Naive thymus-derived CD4-positive, alpha-beta T cell (primary cell): ENCODE data around the gene ADGRB3. TPM values are rescaled to one million over a fixed set of nuclear protein-coding genes. Genes with fewer than 3 reads are reported as not detected.
"Not testable (repeated sequence)": the region's sequence is repeated elsewhere in the genome, so short reads cannot be mapped to it uniquely, and the experiment has no call there.

Experiments
- ATAC-seq: fragments of 150-1000 bp; cut with Tn5 transposase; 2 replicates; pipeline ENCODE4 v1.10.0; 2021; ENCODE audit warnings: mild to moderate bottlenecking, moderate library complexity
- CTCF ChIA-PET: fragments of 350-600 bp; sonication (Branson Sonifier 250); formaldehyde crosslinking; loops from one replicate; lab custom pipeline; 2021; ENCODE audit warnings: antibody characterized with exemption; lab: Charles Lee
- POLR2A ChIA-PET: fragments of 350-600 bp; sonication (Branson Sonifier 250); formaldehyde crosslinking; loops from one replicate; lab custom pipeline; 2021; ENCODE audit warnings: antibody characterized with exemption, inconsistent platforms; lab: Charles Lee
- DNase-seq, 9 donors: peaks; one replicate each; pipeline versions ENCODE4 v3.0.0 to v3.0.0-alpha.2; 2020 to 2022; ENCODE audit warnings: mixed read lengths in 1 of 9
- H3K27ac ChIP-seq: one replicate; pipeline ENCODE4 v1.7.0; 2013; ENCODE audit warnings: mild to moderate bottlenecking, low read depth, low read length, moderate library complexity
- H3K27me3 ChIP-seq, 2 donors: one replicate each; pipeline ENCODE4 v1.7.0; 2013; ENCODE audit warnings: low read length in 2 of 2, mild to moderate bottlenecking in 2 of 2, moderate library complexity in 2 of 2; ENCODE audit not compliant: control insufficient read depth in 2 of 2, insufficient read depth in 2 of 2
- H3K36me3 ChIP-seq, 3 experiments: 1 replicate in 2 of 3; 2 replicates in 1 of 3; pipeline ENCODE4 v1.7.0; 2013; ENCODE audit warnings: low read length in 3 of 3, mild to moderate bottlenecking in 3 of 3, moderate library complexity in 1 of 3; ENCODE audit not compliant: insufficient read depth in 3 of 3, control insufficient read depth in 2 of 3
- H3K4me1 ChIP-seq, 2 donors: one replicate each; pipeline ENCODE4 v1.7.0; 2013; ENCODE audit warnings: low read length in 2 of 2, mild to moderate bottlenecking in 2 of 2, moderate library complexity in 1 of 2; ENCODE audit not compliant: control insufficient read depth in 2 of 2, insufficient read depth in 2 of 2
- H3K4me3 ChIP-seq: 2 replicates; pipeline ENCODE4 v1.7.0; 2013; ENCODE audit warnings: mild to moderate bottlenecking, low read length
- H3K9me3 ChIP-seq, 3 experiments: 1 replicate in 2 of 3; 2 replicates in 1 of 3; pipeline ENCODE4 v1.7.0; 2013; ENCODE audit warnings: low read length in 3 of 3; ENCODE audit not compliant: control insufficient read depth in 2 of 3
- H3K27ac Mint-ChIP-seq, 9 donors: one replicate each; pipeline ENCODE4 v1.8.0; 2020 to 2022; ENCODE audit warnings: mixed read lengths in 9 of 9, mild to moderate bottlenecking in 8 of 9, moderate library complexity in 5 of 9, inconsistent platforms in 2 of 9
- H3K27me3 Mint-ChIP-seq, 5 donors: one replicate each; pipeline ENCODE4 v1.8.0; 2021 to 2022; ENCODE audit warnings: mixed read lengths in 5 of 5, mild to moderate bottlenecking in 1 of 5
- H3K36me3 Mint-ChIP-seq, 5 donors: one replicate each; pipeline ENCODE4 v1.8.0; 2020 to 2022; ENCODE audit warnings: mixed read lengths in 5 of 5, mild to moderate bottlenecking in 3 of 5, inconsistent platforms in 1 of 5
- H3K4me1 Mint-ChIP-seq, 7 donors: one replicate each; pipeline ENCODE4 v1.8.0; 2020 to 2022; ENCODE audit warnings: mixed read lengths in 7 of 7, mild to moderate bottlenecking in 3 of 7, inconsistent platforms in 1 of 7
- H3K4me3 Mint-ChIP-seq, 10 donors: one replicate each; pipeline ENCODE4 v1.8.0; 2020 to 2022; ENCODE audit warnings: mild to moderate bottlenecking in 10 of 10, mixed read lengths in 10 of 10, moderate library complexity in 6 of 10, inconsistent platforms in 2 of 10
- H3K9me3 Mint-ChIP-seq, 11 donors: one replicate each; pipeline ENCODE4 v1.8.0; 2020 to 2022; ENCODE audit warnings: mixed read lengths in 11 of 11, mild to moderate bottlenecking in 4 of 11, inconsistent platforms in 1 of 11, moderate library complexity in 1 of 11
- intact Hi-C, 2 donors: fragments of 100-400 bp; cut with micrococcal nuclease; formaldehyde crosslinking; loops; one replicate each; pipeline ENCODE4 v1.15.1; 2023
- polyA plus RNA-seq, 2 donors: library from polyadenylated mRNA; unstranded; fragments of 300-500 nt; fragmentation: Illumina TruSeq; gene quantifications; one replicate each; pipeline ENCODE4 v1.2.3, GENCODE V29; 2021
- total RNA-seq, 6 experiments: library from RNA in 5 of 6; stranded (reverse) in 5 of 6; gene quantifications; 1 replicate in 5 of 6; 2 replicates in 1 of 6; pipeline ENCODE4 v1.2.3 and lab custom pipeline; 2021 to 2026

Gene ADGRB3
- total and polyA plus RNA-seq, 7 experiments from 2014 or later: not detected

DNA sequence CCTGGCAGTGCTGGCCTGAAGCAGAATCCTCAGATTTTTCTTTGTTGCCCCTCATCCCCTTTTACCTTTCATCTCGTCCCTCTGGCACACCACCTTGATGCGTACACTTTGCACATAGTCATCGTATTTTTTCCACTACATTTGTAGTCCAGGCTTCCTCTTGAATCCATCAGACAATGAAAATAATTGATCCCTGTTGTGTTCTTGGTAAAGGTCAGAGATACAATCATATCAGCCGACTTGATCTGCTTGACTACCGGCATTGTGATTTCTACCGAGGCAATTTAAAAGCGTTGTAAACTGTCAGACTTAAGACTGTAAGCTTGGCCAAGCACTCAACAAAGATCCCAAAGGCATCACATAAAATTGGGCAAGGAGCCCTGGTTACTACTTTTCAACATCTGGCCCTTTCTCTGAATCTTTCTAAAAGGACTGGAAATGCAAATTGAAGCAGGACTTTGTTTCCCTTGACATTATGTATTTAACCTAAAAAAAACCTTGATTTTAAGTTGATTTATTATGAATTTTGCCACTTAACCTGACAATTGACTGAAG lies 649.2 kb downstream of the ADGRB3 start:
- H3K27ac Mint-ChIP-seq: no peak overlapping the region
- H3K27ac ChIP-seq: no peak overlapping the region
- no peaks in the 10 kb centered on the region for H3K36me3 Mint-ChIP-seq
- H3K36me3 ChIP-seq: no peaks in the 10 kb centered on the region
- no peaks in the 10 kb centered on the region for H3K27me3 Mint-ChIP-seq
- DNase-seq (no peak), ATAC-seq (no peak)
- no peak overlapping the region for H3K4me3 ChIP-seq
- no peaks in the 10 kb centered on the region for H3K9me3 ChIP-seq
- H3K9me3 Mint-ChIP-seq: peaks cover 0 to 7% (median 0%) of the 10 kb centered on the region in 11 donors
- POLR2A ChIA-PET: no interaction called here
- no peak overlapping the region for H3K4me3 Mint-ChIP-seq
- intact Hi-C loops: no loop called here
- CTCF ChIA-PET: no interaction called here
- no peaks in the 10 kb centered on the region for H3K27me3 ChIP-seq
- H3K4me1 ChIP-seq: no peaks in the 10 kb centered on the region
- no peaks in the 10 kb centered on the region for H3K4me1 Mint-ChIP-seq

- H3K9me3 Mint-ChIP-seq: peaks cover 0 to 7% (median 0%) of the 10 kb centered on the region in 11 donors
- intact Hi-C loops: no loop called here
- ATAC-seq (no peak), DNase-seq (no peak)
- ChIA-PET CTCF (no interaction called here), POLR2A (no interaction called here)
- H3K9me3 ChIP-seq: no peaks in the 10 kb centered on the region
- no peaks in the 10 kb centered on the region for H3K36me3 ChIP-seq
- no peak overlapping the region for H3K4me3 Mint-ChIP-seq
- no peaks in the 10 kb centered on the region for H3K4me1 Mint-ChIP-seq
- H3K36me3 Mint-ChIP-seq: no peaks in the 10 kb centered on the region
- H3K27ac Mint-ChIP-seq: no peak overlapping the region
- H3K4me3 ChIP-seq: no peak overlapping the region
- H3K4me1 ChIP-seq: no peaks in the 10 kb centered on the region
- no peak overlapping the region for H3K27ac ChIP-seq
- no peaks in the 10 kb centered on the region for H3K27me3 ChIP-seq
- no peaks in the 10 kb centered on the region for H3K27me3 Mint-ChIP-seq
Measured at GRCh38 chr6:69285054-69285453, 650.0 kb downstream of the ADGRB3 start.

- no peak overlapping the region for H3K27ac Mint-ChIP-seq
- Histone ChIP-seq H3K4me1 (no peaks in the 10 kb centered on the region), H3K4me3 (no peak overlapping the region), H3K36me3 (no peaks in the 10 kb centered on the region), H3K27ac (no peak overlapping the region), H3K27me3 (no peaks in the 10 kb centered on the region), H3K9me3 (no peaks in the 10 kb centered on the region)
- no peaks in the 10 kb centered on the region for H3K36me3 Mint-ChIP-seq
- ChIA-PET POLR2A (no interaction called here), CTCF (no interaction called here)
- ATAC-seq (no peak), DNase-seq (no peak)
- H3K27me3 Mint-ChIP-seq: no peaks in the 10 kb centered on the region
- H3K4me3 Mint-ChIP-seq: no peak overlapping the region
- H3K4me1 Mint-ChIP-seq: no peaks in the 10 kb centered on the region
- intact Hi-C loops: no loop called here
- peaks cover 0 to 7% (median 0%) of the 10 kb centered on the region in 11 donors for H3K9me3 Mint-ChIP-seq
Measured at GRCh38 chr6:69286331-69286730, 651.2 kb downstream of the ADGRB3 start.

DNA sequence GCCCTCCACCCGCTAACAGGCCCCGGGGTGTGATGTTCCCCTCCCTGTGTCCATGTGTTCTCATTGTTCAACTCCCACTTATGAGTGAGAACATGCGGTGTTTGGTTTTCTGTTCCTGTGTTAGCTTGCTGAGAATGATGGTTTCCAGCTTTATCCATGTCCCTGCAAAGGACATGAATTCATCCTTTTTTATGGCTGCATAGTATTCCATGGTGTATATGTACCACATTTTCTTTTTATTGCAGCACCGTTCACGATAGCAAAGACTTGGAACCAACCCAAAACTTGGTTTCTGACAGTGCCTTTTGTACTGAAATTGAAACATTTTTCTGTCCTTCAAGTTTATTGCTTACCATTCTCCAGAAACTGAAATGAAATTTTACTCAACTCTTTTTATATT lies 653.1 kb downstream of the ADGRB3 start:
- H3K4me3 Mint-ChIP-seq, H3K9me3 ChIP-seq, CTCF ChIA-PET, H3K4me1 Mint-ChIP-seq, H3K27me3 ChIP-seq, H3K36me3 Mint-ChIP-seq, H3K36me3 ChIP-seq, ATAC-seq, DNase-seq, intact Hi-C loops, H3K9me3 Mint-ChIP-seq, H3K27ac Mint-ChIP-seq, POLR2A ChIA-PET, H3K4me1 ChIP-seq, H3K27me3 Mint-ChIP-seq, H3K4me3 ChIP-seq, H3K27ac ChIP-seq: not testable (repeated sequence)

GRCh38 chr6:69289689-69290495 lies 654.8 kb downstream of the ADGRB3 start:
- no peak overlapping the region for H3K27ac ChIP-seq
- no peak overlapping the region for H3K27ac Mint-ChIP-seq
- ATAC-seq: no peak
- intact Hi-C loops: no loop called here
- no peaks in the 10 kb centered on the region for H3K36me3 ChIP-seq
- no peaks in the 10 kb centered on the region for H3K36me3 Mint-ChIP-seq
- POLR2A ChIA-PET: no interaction called here
- DNase-seq: no peak
- no peaks in the 10 kb centered on the region for H3K27me3 Mint-ChIP-seq
- no peaks in the 10 kb centered on the region for H3K4me1 ChIP-seq
- no peak overlapping the region for H3K4me3 ChIP-seq
- no peaks in the 10 kb centered on the region for H3K4me1 Mint-ChIP-seq
- CTCF ChIA-PET: no interaction called here
- no peaks in the 10 kb centered on the region for H3K9me3 ChIP-seq
- H3K27me3 ChIP-seq: no peaks in the 10 kb centered on the region
- H3K9me3 Mint-ChIP-seq: peaks cover 0 to 7% (median 0%) of the 10 kb centered on the region in 11 donors
- H3K4me3 Mint-ChIP-seq: no peak overlapping the region

DNA sequence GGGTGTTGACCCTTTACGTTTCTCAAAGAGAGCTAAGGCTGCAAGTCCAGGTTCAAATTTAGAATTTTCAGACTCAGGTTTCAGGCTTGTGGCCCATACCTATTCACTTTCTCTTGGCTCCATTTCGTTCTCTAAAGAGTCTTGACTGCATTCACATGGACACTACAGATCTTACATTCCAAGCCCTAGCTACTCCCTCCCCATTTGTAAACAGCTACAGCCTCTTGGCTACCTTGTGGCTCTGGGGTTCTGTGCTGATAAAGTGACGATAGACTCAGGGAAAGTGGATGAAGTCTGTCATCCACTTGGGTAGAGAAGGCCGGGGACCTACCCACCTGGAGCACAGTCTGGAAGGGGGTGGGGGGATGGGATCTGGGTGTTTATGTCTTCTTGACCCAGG lies 658.4 kb downstream of the ADGRB3 start:
- H3K4me3 ChIP-seq: no peak overlapping the region
- H3K27me3 ChIP-seq: no peaks in the 10 kb centered on the region
- H3K27me3 Mint-ChIP-seq: no peaks in the 10 kb centered on the region
- no peak overlapping the region for H3K4me3 Mint-ChIP-seq
- H3K9me3 Mint-ChIP-seq: peaks cover 0 to 8% (median 0%) of the 10 kb centered on the region in 11 donors
- no peaks in the 10 kb centered on the region for H3K36me3 ChIP-seq
- no peaks in the 10 kb centered on the region for H3K4me1 ChIP-seq
- CTCF ChIA-PET: no interaction called here
- H3K27ac Mint-ChIP-seq: no peak overlapping the region
- H3K9me3 ChIP-seq: no peaks in the 10 kb centered on the region
- H3K36me3 Mint-ChIP-seq: no peaks in the 10 kb centered on the region
- H3K27ac ChIP-seq: no peak overlapping the region
- DNase-seq: no peak
- no peak for ATAC-seq
- intact Hi-C loops: no loop called here
- POLR2A ChIA-PET: interaction anchor here (0.5 kb wide), 1 partner anchor 9 kb away, joined by 3 read pairs; no protein-coding TSS in a partner anchor
- no peaks in the 10 kb centered on the region for H3K4me1 Mint-ChIP-seq

GRCh38 chr6:69294407-69294806 lies 659.3 kb downstream of the ADGRB3 start:
- H3K4me3 Mint-ChIP-seq: no peak overlapping the region

More at GRCh38 chr6:69294407-69294806, 659.3 kb downstream of the ADGRB3 start:
- ATAC-seq (no peak), DNase-seq (no peak)
- Mint-ChIP-seq H3K27ac (no peak overlapping the region), H3K4me1 (no peaks in the 10 kb centered on the region), H3K9me3 (peaks cover 0 to 8% (median 0%) of the 10 kb centered on the region in 11 donors), H3K36me3 (no peaks in the 10 kb centered on the region), H3K27me3 (no peaks in the 10 kb centered on the region)
- POLR2A ChIA-PET: no interaction called here
- H3K4me1 ChIP-seq: no peaks in the 10 kb centered on the region
- intact Hi-C loops: no loop called here
- no peaks in the 10 kb centered on the region for H3K9me3 ChIP-seq
- H3K27ac ChIP-seq: no peak overlapping the region
- CTCF ChIA-PET: no interaction called here
- H3K4me3 ChIP-seq: no peak overlapping the region
- no peaks in the 10 kb centered on the region for H3K36me3 ChIP-seq
- H3K27me3 ChIP-seq: no peaks in the 10 kb centered on the region
